Stimulated activated CD4-positive, alpha-beta T cell treated with anti-CD3 and anti-CD28 coated beads, Interleukin-1b, Interleukin-23, amount 100 ng/mL, for 4 hours (primary cell): ENCODE measurements around the gene MCM6.
"Not testable (repeated sequence)": the region's sequence is repeated elsewhere in the genome, so short reads cannot be mapped to it uniquely, and the experiment has no call there.

Source experiments
- DNase-seq, 2 donors: peaks; one replicate each; pipeline ENCODE4 v3.0.0-alpha.2; 2020; ENCODE audit warnings: low read depth in 2 of 2

Gene MCM6

DNA sequence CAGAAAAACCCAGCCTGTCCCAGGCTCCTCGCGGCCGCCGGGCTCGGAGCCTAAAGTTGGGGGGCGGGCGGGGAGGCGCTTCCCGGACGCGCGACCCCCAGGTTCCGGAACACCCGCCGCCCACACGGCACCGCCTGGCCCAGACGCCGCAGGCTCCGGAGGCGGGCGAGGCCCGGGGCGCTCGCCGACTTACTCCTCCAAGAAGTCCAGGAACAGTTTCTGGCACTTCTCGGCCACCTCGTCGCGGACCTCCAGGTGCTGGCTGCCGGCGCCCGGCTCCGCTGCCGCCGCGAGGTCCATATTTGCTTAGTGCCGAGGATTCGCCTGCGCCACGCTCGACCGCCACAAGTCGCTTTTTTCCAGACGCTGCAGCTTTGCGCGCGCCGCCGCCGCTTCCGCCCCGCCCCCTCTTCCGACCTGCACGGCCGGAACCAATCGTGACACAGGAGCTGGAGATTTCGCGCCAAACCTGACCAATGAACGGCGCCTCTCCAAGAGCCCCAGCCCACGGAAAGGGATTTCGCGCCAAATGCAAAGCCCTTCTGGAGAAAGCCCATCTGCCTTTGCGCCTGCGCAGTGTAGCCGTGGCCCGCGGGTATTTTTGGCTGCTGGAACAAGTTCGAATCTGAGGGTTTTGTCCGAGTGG is at the start of gene MCM6:
Gene MCM6, minus strand, starts transcription at position 378 of the 646 bp plus-strand sequence. Its CDS starts 78 bp downstream, at position 300.
- peak; percentile 96 for DNase-seq

DNA sequence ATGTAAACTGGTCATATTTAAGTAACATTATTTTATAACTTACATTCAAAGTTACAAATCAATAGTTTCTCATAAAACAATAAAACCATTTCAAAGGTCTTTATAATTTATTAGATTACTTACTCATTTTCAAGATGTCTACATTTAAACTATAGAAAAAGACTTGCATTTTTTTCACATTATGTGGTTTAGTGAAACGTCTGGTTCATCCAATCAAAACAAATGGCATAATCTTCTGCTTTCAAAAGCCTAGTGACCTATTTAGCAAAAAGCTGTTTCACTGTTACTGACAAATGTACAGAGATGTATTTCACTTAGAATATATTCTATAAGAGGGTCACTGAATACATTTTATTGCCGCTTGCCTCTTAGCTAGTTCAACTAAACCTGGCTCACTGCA is 49.3 kb upstream of the MCM6 start:
- DNase-seq, result no peak

DNA sequence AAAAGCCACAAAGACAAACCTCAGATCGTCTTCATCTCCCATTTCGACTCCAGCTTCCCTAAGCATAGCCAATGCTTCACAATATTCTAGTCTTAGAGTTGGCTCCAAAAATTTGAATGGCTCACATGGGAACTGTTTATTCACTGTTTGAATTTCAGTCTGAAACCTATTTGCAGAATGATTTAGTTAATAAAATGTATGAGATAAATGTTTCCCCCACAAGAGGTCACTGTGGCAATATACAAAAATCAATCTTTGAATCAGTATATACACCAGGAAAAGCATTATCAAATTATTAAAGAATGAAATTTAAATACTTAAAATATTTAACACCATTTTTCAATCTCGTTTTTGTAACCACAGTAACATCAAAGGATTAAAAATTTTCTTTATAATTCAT is 40.0 kb upstream of the MCM6 start:
- peak in 1 of 2 donors; percentile 28 for DNase-seq

DNA sequence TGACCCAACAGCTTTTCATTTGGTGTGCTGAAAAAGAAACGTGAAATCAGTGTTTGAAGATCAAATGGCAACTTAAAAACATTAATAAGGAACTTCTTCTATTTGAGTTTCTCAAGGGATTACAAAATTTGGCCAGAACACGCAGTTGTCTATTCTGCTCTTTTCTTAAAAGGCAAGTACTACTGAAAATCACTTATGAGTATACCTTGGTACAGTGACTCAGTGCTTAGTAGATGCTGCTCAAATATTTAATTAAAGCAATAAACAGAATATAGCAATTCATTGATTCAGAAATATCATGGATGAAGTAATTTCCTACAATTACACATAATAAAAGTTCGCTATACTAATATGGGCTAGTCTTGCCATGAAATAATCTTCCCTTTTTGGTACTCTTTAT is 38.2 kb upstream of the MCM6 start:
- no peak for DNase-seq

DNA sequence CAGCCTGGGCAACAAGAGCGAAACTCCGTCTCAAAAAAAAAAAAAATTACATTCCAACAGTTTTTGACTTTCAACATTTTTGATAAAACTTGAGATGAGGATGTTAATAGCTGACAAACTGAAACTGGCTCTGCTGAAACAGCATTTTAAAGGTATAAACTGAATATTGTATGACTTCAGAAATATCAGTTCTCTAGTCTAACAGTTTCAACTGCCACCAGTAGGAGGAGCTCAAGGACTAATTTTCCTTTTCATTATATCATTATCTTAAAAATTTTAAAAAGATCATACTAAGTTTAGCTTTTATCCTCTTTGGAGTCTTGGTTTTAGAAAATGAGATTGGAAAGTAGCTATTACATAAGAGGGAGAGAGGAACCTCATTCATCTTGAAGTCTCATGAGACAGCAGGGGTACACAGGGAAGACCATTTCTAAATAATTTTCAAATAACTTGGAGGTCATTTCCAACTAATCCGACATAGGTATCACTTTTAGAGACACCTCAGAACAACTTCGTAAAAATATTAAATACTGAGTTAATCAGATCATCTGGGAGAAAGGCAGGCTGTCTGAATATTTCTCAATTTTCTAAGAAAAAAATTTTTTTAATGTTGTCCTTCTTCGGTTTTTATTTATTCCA is 37.6 kb upstream of the MCM6 start:
- DNase-seq, result peak in 1 of 2 donors; percentile 50

DNA sequence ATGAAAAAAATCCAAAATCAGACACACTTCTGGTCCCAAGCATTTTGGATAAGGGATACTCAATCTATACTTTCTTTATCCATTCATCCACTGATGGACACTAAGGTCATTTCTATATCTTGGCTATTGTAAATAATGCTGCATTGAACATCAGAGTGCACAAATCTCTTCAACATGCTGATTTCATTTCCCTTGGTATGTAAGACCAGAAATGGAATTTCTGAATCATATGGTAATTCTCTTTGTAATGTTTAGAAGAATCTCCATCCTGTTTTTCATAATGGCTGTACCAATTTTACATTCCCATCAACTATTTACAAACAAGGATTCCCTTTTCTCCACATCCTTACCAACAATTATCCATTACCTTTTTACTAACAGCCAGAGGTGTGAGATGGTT is 33.7 kb upstream of the MCM6 start:
- no peak for DNase-seq

DNA sequence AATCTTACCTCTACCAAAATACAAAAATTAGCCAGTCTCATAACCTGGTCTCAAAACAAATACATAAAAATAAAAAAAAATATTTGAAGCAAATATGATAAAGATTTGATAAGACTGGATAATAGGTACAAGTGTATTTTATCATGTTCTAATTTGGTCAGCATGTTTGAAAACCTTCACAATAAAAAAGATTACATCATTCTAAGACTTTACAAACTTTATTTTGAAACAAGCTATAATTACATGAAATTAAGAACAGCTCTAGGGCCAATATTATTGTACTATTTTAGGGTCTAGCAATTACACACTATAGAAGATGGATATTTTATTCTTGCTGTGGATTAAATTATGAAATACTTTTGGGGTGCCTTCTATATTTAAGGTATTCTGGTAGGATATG is 29.4 kb upstream of the MCM6 start:
- no peak for DNase-seq

DNA sequence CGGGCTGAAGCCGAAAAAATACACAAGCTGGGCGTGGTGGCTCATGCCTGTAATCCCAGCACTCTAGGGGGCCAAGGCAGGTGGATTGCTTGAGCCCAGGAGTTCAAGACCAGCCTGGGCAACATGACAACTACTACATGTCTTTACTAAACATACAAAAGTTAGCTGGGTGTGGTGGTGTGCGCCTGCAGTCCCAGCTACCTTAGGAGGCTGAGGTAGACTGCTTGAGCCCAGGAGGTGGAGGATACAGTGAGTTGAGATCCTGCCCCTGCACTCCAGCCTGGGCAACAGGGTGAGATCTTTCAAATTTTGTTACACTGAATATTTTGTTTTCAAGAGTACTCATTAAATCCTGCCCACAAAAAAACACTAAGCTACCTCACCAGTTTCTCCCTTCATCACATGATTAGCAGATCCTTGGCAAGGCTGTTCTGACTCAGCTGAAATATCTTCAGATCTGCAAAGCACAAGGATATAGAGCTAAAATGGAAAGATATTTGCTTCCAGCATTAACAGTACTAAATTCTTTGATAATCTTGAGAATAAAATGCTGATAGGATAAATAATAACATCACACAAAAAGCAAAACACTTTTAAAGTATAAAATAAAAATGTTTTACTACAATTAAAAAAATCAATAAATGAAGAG is 28.2 kb upstream of the MCM6 start:
- DNase-seq, result no peak

DNA sequence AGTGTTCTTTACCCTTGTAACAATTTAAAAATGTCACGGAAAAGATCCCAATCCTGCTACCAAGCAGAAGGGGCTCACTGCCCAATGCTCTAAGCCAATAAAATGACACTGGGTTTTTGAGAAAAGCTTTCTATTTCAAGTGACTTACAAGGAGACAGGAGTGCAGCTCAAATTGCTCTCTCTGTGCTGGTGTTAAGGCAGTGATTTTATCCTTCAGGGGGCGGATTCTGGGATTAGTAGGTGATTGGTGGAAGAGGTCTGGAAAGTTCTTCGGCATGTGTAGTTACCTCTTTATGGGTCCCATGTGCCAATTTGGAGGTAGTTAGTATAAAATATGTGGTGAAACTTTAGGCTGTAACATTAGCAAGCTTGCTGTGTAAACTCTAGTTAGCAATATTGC is 27.4 kb upstream of the MCM6 start:
- DNase-seq, result no peak

DNA sequence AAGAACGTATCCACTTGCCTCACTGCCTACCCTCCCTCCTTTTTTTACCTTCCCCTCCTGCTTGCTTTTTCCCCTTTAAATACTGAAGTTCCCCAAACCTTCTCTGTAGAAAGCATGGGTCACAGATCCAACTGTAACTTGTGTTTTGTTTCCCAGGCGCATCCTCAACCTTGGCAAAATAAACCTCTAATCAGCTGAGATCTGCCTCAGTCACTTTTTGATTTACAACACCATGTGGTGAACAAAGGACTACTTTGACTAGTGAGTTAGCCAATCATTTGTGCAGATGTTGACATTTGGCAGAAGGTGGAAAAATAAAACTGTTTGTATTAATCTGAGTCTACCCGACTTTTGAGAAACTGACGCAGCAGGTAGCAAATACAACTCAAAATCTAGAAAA is 23.3 kb upstream of the MCM6 start:
- no peak for DNase-seq

DNA sequence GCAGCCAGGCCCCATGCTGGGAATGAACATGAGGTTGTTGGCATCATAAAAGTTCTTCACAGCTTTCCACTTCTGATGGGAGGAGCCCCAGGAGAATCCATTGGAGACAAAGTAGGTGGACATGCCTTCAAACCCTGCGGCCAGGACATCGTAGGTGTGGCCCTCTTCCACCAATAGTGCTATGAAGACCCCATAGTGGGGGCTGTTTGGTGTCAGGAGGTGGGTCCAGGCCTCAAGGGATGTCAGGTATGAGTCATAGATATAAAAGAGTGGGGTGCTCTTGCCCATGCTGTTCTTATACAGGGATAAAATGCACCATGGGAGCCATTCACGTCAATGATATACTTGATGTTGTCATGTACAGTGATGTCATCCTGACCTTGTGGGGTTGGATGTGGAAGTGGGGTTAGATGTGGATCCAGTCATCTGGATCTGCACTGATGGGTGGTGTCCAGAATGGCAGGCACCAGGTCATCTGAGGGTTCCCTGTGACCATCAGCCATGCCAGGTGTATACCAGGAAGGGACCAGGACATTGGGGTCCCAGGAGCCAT is 22.1 kb upstream of the MCM6 start:
- no peak for DNase-seq

DNA sequence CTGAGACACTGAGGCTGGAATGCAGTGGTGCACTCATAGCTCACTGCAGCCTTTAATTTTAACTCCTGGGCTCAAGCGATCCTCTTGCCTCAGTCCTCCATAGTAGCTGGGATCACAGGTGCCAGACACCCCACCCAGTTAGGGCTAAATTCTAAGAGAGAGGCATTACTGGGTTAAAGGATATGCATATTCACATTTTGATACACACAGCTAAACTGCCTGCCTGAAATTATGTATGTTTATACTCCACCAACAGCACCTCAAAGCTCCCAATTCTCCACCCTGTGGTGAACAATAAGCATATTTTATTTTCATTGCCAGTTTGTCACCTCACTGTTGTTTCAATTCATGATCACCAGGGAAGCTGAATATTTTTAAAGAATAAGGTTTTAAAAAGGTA is 18.7 kb upstream of the MCM6 start:
- DNase-seq, result no peak

DNA sequence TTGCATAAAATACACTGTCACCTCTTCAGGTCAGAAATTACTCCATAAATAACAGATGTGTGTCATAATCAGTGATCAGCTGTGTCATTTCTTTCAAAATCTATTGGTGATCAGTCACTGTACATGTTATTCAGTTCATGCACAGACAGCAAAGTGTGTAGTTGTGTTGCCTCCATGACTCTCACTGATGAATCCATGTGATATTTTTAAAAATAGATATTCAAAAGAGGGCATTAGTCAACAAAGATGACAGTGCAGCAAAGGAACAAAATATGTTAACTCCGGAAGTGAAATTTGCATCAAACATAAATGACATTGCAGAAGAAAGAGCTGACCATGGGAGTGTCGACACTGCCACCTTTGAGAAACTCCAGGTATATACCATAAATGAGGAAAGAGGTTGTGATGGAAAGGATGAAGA is 17.1 kb upstream of the MCM6 start:
- DNase-seq, result no peak

DNA sequence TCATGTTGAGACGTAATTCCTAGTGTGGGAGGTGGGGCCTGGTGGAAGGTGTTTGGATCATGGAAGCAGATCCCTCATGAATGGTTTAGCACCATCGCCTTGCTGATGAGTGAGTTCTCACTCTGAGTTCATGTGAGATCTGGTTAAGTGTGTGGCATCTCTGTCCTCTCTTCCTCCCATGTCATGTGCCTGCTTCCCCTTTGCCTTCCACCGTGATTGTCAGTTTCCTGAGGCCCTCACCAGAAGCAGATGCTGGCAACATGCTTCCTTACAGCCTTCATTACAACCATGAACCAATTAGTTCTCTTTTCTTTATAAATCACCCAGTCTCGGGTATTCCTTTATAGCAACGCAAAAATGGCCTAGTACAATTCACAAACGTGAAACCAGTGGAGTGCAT is 14.6 kb upstream of the MCM6 start:
- no peak for DNase-seq

DNA sequence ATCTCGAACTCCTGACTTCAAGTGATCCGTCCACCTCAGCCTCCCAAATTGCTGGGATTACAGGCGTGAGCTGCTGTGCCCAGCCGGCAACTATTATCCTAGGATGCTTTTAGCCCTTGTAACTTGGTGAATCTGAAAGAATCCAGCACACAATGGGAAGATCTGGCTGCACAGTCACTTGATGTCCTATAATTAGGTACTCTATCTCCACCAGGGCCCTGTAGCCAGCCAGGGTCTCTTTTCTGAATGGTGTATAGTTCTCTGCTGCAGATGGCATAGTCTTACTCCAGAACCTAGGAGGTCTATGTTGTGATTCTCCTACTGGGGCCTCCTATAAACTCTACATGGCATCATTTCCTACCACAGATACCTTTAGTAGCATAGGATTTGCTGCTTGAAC is 13.9 kb upstream of the MCM6 start:
- DNase-seq, result no peak

DNA sequence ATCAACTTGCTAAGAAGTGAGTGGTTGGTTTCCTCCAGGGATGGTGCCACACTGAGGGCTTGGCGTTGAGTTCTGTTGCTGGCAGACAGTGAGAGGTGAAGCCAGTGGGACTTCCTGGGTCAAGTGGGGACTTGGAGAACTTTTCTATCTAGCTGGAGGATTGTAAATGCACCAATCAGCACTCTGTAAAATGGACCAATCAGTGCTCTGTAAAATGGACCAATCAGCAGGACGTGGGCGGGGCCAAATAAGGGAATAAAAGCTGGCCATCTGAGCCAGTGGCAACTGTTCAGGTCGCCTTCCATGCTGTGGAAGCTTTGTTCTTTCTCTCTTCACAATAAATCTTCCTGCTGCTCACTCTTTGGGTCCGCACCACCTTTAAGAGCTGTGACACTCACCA is 12.3 kb upstream of the MCM6 start:
- not testable (repeated sequence) for DNase-seq

DNA sequence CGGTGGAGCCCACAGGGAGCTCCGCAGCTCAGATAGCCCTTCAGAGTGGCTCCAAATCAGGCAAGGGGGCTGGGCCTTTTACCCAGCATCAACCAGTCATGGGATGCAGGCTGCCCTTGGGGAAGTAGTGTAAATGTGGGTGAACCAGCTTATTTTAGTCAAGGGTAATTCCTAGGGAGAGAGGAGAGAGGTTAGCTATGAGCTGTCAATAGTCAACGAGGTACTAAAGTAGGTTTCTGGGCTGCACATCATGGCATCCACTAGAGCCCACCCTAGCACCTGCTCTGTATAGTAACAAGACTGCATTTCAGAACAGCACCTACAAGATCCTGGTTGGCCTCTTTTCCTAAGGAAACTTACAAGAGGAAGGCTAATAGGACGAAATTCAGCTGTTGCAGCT is 9.5 kb upstream of the MCM6 start:
- DNase-seq, result no peak

DNA sequence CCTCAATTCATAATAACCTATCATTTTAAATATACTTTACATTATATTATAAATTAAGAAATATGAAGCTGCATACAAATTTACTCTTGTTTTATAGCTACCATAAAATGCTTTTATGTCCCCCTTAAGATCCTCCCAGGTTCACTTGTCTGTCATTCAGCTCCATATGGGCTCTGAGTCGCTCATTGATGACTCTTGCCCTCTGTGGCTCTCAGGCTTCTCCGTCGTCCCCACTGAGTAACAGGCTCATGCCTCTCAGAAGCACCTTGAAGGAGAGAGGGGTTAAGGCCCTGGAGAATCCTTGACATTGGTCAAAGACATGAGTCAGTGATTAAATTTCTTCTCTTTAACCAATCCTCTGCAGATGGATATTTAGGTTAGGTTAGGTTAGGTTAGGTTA is 6.2 kb upstream of the MCM6 start:
- no peak for DNase-seq

DNA sequence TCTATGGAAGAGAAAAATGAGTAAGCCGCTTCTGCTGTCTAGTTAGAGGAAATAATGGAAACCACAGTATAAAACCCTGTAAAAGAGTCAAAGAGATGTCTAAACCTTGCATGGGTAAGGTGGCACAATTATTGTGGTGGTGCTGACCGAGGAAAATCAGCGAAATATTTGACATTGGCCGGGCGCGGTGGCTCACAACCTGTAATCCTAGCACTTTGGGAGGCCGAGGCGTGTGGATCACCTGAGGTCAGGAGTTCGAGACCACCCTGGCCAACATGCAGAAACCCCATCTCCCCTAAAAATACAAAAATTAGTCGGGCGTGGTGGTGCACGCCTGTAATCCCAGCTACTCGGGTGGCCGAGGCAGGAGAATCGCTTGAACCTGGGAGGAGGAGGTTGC is 527 bp upstream of the MCM6 start:
- DNase-seq, result not testable (repeated sequence)

DNA sequence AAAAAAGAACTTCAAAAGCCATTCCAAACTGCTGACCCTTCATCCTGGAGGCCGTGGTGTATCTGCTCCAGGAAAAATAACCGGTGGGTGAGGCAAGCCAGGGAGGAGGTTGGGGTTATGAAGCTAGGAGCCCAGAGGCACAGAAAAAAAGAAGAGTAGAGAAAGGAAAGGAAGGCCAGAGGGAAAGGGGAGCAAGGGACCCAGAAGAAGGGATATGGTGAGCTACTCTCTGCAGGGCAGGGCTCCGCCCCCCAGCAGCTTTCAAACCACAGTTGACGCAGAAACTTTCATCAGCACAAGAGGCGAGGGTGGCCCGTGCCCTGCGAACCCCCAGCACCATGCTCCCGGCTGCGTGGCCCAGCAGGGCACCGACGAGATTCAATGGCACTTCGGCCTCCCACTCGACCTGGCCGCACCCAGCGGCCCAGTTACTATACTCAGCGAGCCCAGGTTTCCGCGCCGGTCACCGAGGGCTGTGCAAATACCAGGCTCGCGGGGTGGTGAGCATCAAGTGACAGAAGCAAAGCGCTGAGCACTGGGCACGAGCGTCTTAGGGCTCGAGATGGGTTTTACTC is 665 bp downstream of the MCM6 start:
- DNase-seq, result peak; percentile 55 to 62

DNA sequence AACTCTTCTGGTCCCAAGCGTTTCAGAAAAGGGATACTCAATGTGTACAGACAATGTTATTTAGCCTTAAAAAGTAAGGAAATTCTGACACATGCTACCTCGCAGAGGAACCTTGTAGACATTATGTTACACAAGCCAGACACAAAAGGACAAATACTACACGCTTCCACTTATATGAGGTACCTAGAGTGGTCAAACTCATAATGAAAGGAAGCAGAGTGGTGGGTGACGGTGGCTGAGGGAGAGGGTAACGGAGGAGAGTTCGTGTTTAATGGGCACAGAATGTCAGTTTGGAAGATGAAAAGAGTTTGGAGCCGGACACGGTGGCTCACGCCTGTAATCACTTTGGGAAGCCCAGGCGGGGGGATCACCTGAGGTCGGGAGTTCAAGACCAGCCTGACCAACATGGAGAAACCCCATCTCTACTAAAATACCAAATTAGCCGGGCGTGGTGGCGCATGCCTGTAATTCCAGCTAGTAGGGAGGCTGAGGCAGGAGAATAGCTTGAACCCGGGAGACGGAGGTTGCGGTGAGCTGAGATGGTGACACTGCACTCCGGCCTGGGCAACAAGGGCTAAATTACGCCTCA is 1.4 kb downstream of the MCM6 start:
- no peak for DNase-seq

DNA sequence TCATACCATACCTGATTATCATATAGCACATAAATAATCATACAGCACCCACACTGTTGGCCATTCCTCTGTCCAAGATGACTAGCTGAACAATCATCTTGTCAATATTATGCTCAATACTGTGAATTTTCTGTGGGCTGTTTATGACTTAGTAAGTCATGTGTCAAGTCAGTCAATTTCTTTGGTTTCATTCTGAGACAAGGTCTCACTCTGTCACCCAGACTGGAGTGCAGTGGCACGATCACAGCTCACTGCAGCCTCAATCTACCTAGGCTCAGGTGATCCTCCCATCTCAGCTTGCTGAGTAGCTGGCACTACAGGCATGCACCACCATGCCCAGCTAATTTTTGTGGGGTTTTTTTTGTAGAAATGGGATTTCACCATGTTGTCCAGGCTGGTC is 5.7 kb downstream of the MCM6 start:
- DNase-seq, result no peak
